BJ (cell line): ENCODE measurements around the gene UNK. TPM values are rescaled to one million over a fixed set of nuclear protein-coding genes. Genes with fewer than 3 reads are reported as not detected.

ENCODE experiments used
- CTCF ChIA-PET: fragments of 350-600 bp; formaldehyde crosslinking; extraction: SDS; loops from one replicate; lab custom pipeline; 2021; ENCODE audit warnings: antibody characterized with exemption, inconsistent platforms; lab: Yijun Ruan, JAX
- POLR2A ChIA-PET: fragments of 300-600 bp; sonication (Branson Sonifier 250); formaldehyde crosslinking; extraction: SDS; loops from one replicate; lab custom pipeline; 2021; ENCODE audit warnings: antibody characterized with exemption; lab: Charles Lee
- DNase-seq: peaks from one replicate; pipeline ENCODE4 v3.0.0-alpha.2; 2011; ENCODE audit warnings: low read depth
- H3K27me3 ChIP-seq: 2 replicates; pipeline ENCODE4 v1.6.0; 2011; ENCODE audit warnings: low read length; ENCODE audit not compliant: control insufficient read depth, insufficient read depth
- H3K36me3 ChIP-seq: 2 replicates; pipeline ENCODE4 v1.5.1; 2011; ENCODE audit warnings: low read length; ENCODE audit not compliant: control insufficient read depth, insufficient read depth
- H3K4me3 ChIP-seq: 2 replicates; pipeline ENCODE4 v1.5.1; 2011; ENCODE audit warnings: low read depth, mild to moderate bottlenecking, control low read depth, low read length
- polyA plus RNA-seq: library from polyadenylated mRNA; depleted of rRNA; stranded (reverse); fragments of >200 nt; gene quantifications from 2 replicates; pipeline ENCODE4 v1.2.3, GENCODE V29; 2011
- TF ChIP-seq, protein P1 (sequence below): IDR thresholded peaks from 2 replicates; pipeline ENCODE4 v1.5.1; 2011; ENCODE audit warnings: low read depth, mild to moderate bottlenecking, control low read depth, inconsistent platforms, low read length, moderate library complexity; ENCODE audit not compliant: insufficient read depth

The UNK gene
- polyA plus RNA-seq, 1 experiment = 7.2 TPM

DNA sequence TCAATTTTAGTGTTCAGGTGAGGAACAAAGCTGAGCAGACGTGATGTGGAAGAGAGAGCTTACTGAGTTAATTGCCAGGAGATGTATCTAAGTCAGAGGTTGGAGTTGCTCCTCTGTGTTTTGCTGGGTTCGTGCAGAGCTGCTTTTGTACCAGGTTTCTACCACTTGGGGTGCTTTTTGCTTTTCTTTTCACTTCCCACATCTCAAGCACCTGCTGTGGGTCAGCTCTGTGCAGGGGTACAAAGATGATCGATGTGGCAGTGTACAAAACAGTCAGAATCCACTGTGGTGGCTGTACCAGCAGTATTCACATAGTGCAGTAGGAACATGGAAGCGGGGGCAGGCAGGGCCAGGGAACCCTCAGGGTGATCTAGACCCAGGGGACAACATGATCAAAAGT lies 14.8 kb downstream of the UNK start:
- H3K27me3 ChIP-seq = no peaks in the 10 kb centered on the region
- CTCF ChIA-PET = interaction anchor here (0.8 to 1.9 kb wide), 3 partner anchors 9 to 17 kb away, joined by 3 to 4 read pairs (median 3); no protein-coding TSS in a partner anchor
- no peak overlapping the region for H3K4me3 ChIP-seq
- TF ChIP-seq, protein P1, sequence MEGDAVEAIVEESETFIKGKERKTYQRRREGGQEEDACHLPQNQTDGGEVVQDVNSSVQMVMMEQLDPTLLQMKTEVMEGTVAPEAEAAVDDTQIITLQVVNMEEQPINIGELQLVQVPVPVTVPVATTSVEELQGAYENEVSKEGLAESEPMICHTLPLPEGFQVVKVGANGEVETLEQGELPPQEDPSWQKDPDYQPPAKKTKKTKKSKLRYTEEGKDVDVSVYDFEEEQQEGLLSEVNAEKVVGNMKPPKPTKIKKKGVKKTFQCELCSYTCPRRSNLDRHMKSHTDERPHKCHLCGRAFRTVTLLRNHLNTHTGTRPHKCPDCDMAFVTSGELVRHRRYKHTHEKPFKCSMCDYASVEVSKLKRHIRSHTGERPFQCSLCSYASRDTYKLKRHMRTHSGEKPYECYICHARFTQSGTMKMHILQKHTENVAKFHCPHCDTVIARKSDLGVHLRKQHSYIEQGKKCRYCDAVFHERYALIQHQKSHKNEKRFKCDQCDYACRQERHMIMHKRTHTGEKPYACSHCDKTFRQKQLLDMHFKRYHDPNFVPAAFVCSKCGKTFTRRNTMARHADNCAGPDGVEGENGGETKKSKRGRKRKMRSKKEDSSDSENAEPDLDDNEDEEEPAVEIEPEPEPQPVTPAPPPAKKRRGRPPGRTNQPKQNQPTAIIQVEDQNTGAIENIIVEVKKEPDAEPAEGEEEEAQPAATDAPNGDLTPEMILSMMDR = no peak
- POLR2A ChIA-PET = no interaction called here
- DNase-seq = no peak
- peaks cover 10% of the 10 kb centered on the region for H3K36me3 ChIP-seq

DNA sequence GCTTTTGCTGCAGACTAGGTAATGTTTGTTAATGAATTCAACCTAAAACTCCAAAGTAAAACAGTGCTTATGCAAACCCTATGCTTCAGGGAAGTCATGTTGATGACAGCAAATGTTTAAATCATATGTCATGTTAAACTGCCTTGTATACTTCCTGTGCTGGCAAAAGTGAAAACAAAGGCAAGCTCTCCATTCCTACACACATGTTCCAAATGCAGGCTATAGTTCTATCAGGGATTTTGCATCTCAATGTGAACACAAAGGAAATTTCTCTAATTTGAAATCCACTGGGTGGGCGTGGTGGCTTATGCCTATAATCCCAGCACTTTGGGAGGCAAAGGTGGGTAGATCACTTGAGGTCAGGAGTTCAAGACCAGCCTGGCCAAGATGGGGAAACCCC lies 19.3 kb downstream of the UNK start:
- TF ChIP-seq, protein P1 = no peak
- no peak for DNase-seq
- Histone ChIP-seq H3K36me3 (peaks cover 4% of the 10 kb centered on the region), H3K27me3 (no peaks in the 10 kb centered on the region), H3K4me3 (no peak overlapping the region)
- CTCF ChIA-PET = interaction anchor here (1.7 kb wide), 1 partner anchor 10 kb away, joined by 4 read pairs; no protein-coding TSS in a partner anchor
- POLR2A ChIA-PET = no interaction called here

DNA sequence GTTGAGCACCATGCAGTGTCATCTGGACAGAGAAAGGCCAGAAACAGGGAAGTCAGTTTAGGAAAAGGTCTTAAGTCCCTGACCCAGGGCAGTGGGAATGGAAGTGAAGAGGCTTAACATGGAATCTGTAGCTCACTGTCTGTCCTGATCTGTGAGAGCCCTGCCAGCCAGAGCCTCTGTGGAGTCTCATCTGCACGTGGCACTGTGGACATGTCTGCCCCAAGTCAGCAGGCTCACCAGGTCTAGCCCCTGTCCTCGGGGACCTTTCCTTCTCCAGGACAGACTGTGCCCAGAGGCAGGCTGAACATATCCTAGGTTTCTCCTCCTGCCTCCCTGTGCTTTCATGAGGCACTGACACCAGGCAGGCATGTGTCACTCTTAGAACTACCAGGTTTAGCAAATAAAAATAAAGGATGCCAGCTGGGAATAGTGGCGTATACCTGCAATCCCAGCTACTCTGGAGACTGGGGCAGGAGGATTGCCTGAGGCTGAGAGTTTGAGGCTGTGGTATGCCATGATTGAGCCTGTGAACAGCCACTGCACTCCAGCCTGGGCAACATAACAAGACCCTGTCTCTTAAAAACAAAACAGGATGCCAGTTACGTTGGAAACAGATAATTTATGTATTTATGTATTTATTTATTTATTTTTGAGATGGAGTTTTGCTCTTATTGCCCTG lies 22.4 kb downstream of the UNK start:
- no peak for DNase-seq
- H3K27me3 ChIP-seq = no peaks in the 10 kb centered on the region
- peaks cover 7% of the 10 kb centered on the region; the same call in 1 of the 2 replicates for H3K36me3 ChIP-seq
- H3K4me3 ChIP-seq = no peak overlapping the region
- TF ChIP-seq, protein P1 = no peak
- ChIA-PET CTCF (interaction anchor here (1.5 kb wide), 1 partner anchor 23 kb away, joined by 4 read pairs; no protein-coding TSS in a partner anchor), POLR2A (no interaction called here)

DNA sequence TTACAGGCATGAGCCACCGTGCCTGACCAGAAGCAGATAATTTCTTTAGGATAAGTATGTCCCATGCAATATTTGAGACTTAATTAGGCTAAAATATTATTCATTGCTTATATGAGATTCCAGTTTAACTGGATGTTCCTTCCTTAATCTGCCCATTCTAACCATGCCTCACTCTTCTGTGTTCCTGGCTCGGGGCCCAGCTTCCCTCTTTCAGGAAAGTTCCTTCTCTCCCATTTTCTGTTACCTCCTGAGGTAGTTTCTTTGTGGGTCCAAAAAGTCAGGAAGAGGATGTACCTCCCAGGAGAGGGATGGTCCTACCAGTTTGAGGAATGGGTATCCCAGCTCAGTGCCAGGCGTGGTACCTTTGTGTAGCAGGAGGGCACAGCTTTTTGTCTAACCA lies 23.3 kb downstream of the UNK start:
- DNase-seq = no peak
- peaks cover 14% of the 10 kb centered on the region for H3K36me3 ChIP-seq
- POLR2A ChIA-PET = no interaction called here

DNA sequence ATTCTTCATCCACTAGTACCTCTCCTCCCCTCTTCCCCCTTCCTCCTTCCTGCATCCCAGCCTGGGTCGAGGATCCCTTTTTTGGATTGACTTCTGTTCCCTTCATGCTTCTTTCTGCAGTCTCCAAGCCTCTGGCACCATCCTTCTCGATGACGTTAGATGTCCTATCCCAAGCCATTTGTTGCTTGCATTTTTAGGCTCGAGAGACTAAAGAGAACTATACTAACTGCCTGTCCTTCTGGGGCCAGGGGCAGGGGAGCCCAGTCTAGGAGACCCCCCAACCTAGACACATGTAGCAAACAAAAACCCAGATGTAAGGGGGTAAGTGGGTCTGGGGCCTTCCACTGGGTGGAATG lies 23.9 kb downstream of the UNK start:
- Histone ChIP-seq H3K36me3 (peaks cover 19% of the 10 kb centered on the region), H3K4me3 (no peak overlapping the region), H3K27me3 (no peaks in the 10 kb centered on the region)
- CTCF ChIA-PET = interaction anchor here (0.8 to 2.2 kb wide), 4 partner anchors 10 to 22 kb away, joined by 3 to 11 read pairs (median 4); no protein-coding TSS in a partner anchor
- TF ChIP-seq, protein P1 = no peak
- DNase-seq = no peak
- POLR2A ChIA-PET = no interaction called here

More for the DNA sequence above, 23.3 kb downstream of the UNK start:
- CTCF ChIA-PET = interaction anchor here (0.8 to 2.2 kb wide), 3 partner anchors 9 to 21 kb away, joined by 3 to 11 read pairs (median 4); no protein-coding TSS in a partner anchor
- no peak overlapping the region for H3K4me3 ChIP-seq
- H3K27me3 ChIP-seq = no peaks in the 10 kb centered on the region
- TF ChIP-seq, protein P1 = no peak
